Duodenal mucosa (tissue), 2 donors: Measurements from ENCODE around the gene FANCG.

Source experiments
- H3K27ac ChIP-seq: one replicate; pipeline ENCODE4 v1.7.0; 2013; ENCODE audit warnings: low read depth, low read length
- H3K27me3 ChIP-seq, 2 donors: one replicate each; pipeline ENCODE4 v1.7.0; 2013; ENCODE audit warnings: low read length in 2 of 2, control low read depth in 1 of 2; ENCODE audit not compliant: insufficient read depth in 2 of 2, control insufficient read depth in 1 of 2
- H3K36me3 ChIP-seq, 2 donors: one replicate each; pipeline ENCODE4 v1.7.0; 2013; ENCODE audit warnings: low read length in 2 of 2, control low read depth in 1 of 2; ENCODE audit not compliant: insufficient read depth in 2 of 2, control insufficient read depth in 1 of 2
- H3K4me1 ChIP-seq, 2 donors: one replicate each; pipeline ENCODE4 v1.7.0; 2013; ENCODE audit warnings: low read length in 2 of 2, control low read depth in 1 of 2; ENCODE audit not compliant: insufficient read depth in 2 of 2, control insufficient read depth in 1 of 2
- H3K4me3 ChIP-seq, 2 donors: one replicate each; pipeline ENCODE4 v1.7.0; 2013; ENCODE audit warnings: low read length in 2 of 2, low read depth in 1 of 2
- H3K9ac ChIP-seq, 2 donors: one replicate each; pipeline ENCODE4 v1.7.0; 2013; ENCODE audit warnings: low read length in 2 of 2, low read depth in 1 of 2
- H3K9me3 ChIP-seq, 2 donors: one replicate each; pipeline ENCODE4 v1.7.0; 2013; ENCODE audit warnings: low read length in 2 of 2, control low read depth in 1 of 2; ENCODE audit not compliant: control insufficient read depth in 1 of 2

Gene FANCG

DNA sequence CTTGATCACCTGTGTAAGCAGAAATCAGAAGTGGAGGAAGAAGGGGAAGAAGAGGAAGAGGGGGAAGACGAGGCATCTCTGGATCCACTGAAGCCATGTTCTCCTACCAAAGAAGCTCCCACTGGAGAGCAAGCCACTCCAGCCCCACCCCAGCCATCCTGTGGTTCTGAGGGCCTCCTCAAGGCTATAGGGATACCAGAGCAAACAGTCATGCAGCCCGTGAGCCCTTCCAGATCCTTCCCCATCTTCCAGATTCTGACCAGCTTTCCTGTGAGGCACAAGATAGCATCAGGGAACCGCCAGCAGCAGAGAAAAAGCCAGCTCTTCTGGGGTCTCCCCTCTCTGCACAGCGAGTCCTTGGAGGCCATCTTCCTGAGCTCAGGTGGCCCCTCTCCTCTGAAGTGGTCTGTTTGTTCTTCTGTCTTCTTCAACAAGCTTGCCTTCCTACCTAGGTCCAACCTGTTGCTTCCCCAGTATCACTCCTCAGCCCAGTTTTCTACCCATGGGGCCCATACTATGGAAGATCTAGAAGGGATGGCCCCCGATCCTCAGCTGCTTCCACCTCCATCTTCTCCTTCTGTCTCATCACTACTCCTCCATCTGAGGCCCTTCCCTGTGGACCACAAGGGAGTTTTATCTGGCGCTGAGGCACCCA lies 36.7 kb downstream of the FANCG start:
- Histone ChIP-seq H3K9me3 (no peaks in the 10 kb centered on the region), H3K36me3 (peaks cover 19 to 35% of the 10 kb centered on the region in 2 donors), H3K27ac (no peak overlapping the region), H3K27me3 (no peaks in the 10 kb centered on the region), H3K4me3 (no peak overlapping the region), H3K9ac (no peak overlapping the region), H3K4me1 (no peaks in the 10 kb centered on the region)

- no peaks in the 10 kb centered on the region for H3K9me3 ChIP-seq
- H3K27me3 ChIP-seq, result no peaks in the 10 kb centered on the region
- H3K4me1 ChIP-seq, result no peaks in the 10 kb centered on the region
- no peak overlapping the region for H3K27ac ChIP-seq
- H3K4me3 ChIP-seq, result no peak overlapping the region
- H3K36me3 ChIP-seq, result peaks cover 19 to 36% of the 10 kb centered on the region in 2 donors
- H3K9ac ChIP-seq, result no peak overlapping the region
Observed at GRCh38 chr9:35042081-35042604, 37.6 kb downstream of the FANCG start.

- peak overlapping the region; percentile 20 to 54 for H3K4me3 ChIP-seq
- no peaks in the 10 kb centered on the region for H3K9me3 ChIP-seq
- peaks cover 0 to 7% of the 10 kb centered on the region in 2 donors for H3K36me3 ChIP-seq
- H3K4me1 ChIP-seq, result no peaks in the 10 kb centered on the region
- no peak overlapping the region for H3K27ac ChIP-seq
- H3K9ac ChIP-seq, result peak overlapping the region in 1 of 2 donors; percentile 0
- no peaks in the 10 kb centered on the region for H3K27me3 ChIP-seq
Observed at GRCh38 chr9:35035851-35036701, 43.7 kb downstream of the FANCG start.

GRCh38 chr9:35033101-35033500 lies 46.6 kb downstream of the FANCG start:
- no peak overlapping the region for H3K4me3 ChIP-seq
- H3K36me3 ChIP-seq, result peaks cover 0 to 5% of the 10 kb centered on the region in 2 donors
- H3K27me3 ChIP-seq, result no peaks in the 10 kb centered on the region

DNA sequence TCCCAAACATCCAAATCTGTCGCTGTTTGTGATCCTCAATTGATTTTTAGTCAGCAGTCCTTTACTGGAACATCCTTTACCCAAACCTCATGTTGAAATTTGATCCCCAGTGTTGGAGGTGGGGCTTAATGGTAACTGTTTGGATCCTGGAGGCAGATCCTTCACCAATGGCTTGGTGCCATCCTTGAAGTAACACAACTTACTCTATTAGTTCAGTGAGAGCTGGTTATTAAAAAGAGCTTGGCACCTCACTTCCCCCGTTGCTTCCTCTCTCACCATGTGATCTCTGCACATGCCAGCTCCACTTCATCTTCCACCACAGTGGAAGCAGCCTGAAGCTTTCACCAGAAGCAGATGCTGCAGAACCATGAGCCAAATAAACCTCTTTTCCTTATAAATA lies 49.9 kb downstream of the FANCG start:
- H3K36me3 ChIP-seq, result peaks cover 0 to 3% of the 10 kb centered on the region in 2 donors
- H3K9ac ChIP-seq, result no peak overlapping the region
- H3K9me3 ChIP-seq, result no peaks in the 10 kb centered on the region
- no peaks in the 10 kb centered on the region for H3K4me1 ChIP-seq
- no peak overlapping the region for H3K4me3 ChIP-seq
- no peak overlapping the region for H3K27ac ChIP-seq
- H3K27me3 ChIP-seq, result no peaks in the 10 kb centered on the region

More at GRCh38 chr9:35033101-35033500, 46.6 kb downstream of the FANCG start:
- Histone ChIP-seq H3K27ac (no peak overlapping the region), H3K9ac (no peak overlapping the region), H3K4me1 (no peaks in the 10 kb centered on the region), H3K9me3 (no peaks in the 10 kb centered on the region)

GRCh38 chr9:35029241-35029640 lies 50.5 kb downstream of the FANCG start:
- H3K4me1 ChIP-seq, result no peaks in the 10 kb centered on the region
- peaks cover 0 to 3% of the 10 kb centered on the region in 2 donors for H3K36me3 ChIP-seq
- no peaks in the 10 kb centered on the region for H3K9me3 ChIP-seq
- no peaks in the 10 kb centered on the region for H3K27me3 ChIP-seq
- H3K4me3 ChIP-seq, result no peak overlapping the region
- H3K9ac ChIP-seq, result no peak overlapping the region
- H3K27ac ChIP-seq, result no peak overlapping the region

DNA sequence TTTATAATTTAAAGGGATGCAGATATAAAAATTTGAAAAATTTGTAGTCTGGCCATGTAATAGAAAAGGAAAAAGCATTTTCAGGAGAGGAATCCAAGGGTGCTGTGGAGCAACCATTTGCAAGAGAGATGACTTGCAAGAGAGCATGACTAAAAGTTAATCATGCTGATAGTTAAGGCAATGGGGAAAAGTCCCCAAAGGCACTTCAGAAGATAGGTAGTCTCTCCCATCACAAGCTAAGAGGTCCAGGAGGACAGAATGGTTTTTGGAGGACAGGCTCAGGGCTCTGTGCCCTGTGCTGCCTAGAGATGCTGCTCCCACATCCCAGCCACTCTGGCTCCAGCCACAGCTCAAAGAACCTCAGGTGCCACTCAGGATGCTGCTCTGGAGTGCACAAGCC lies 51.4 kb downstream of the FANCG start:
- Histone ChIP-seq H3K4me3 (no peak overlapping the region), H3K27me3 (no peaks in the 10 kb centered on the region), H3K36me3 (peaks cover 0 to 3% of the 10 kb centered on the region in 2 donors), H3K4me1 (no peaks in the 10 kb centered on the region), H3K9ac (no peak overlapping the region), H3K9me3 (no peaks in the 10 kb centered on the region), H3K27ac (no peak overlapping the region)

GRCh38 chr9:35027860-35028259 lies 51.9 kb downstream of the FANCG start:
- peaks cover 0 to 1% of the 10 kb centered on the region in 2 donors for H3K36me3 ChIP-seq

GRCh38 chr9:35027374-35027773 lies 52.4 kb downstream of the FANCG start:
- H3K36me3 ChIP-seq, result no peaks in the 10 kb centered on the region
- no peak overlapping the region for H3K27ac ChIP-seq
- H3K4me1 ChIP-seq, result no peaks in the 10 kb centered on the region
- no peak overlapping the region for H3K4me3 ChIP-seq
- H3K9ac ChIP-seq, result no peak overlapping the region
- H3K27me3 ChIP-seq, result no peaks in the 10 kb centered on the region
- no peaks in the 10 kb centered on the region for H3K9me3 ChIP-seq

More at GRCh38 chr9:35027860-35028259, 51.9 kb downstream of the FANCG start:
- H3K4me3 ChIP-seq, result no peak overlapping the region
- no peak overlapping the region for H3K27ac ChIP-seq
- no peak overlapping the region for H3K9ac ChIP-seq
- no peaks in the 10 kb centered on the region for H3K9me3 ChIP-seq
- H3K4me1 ChIP-seq, result no peaks in the 10 kb centered on the region
- H3K27me3 ChIP-seq, result no peaks in the 10 kb centered on the region

- Histone ChIP-seq H3K36me3 (no peaks in the 10 kb centered on the region), H3K9ac (no peak overlapping the region), H3K4me1 (no peaks in the 10 kb centered on the region), H3K4me3 (no peak overlapping the region), H3K27me3 (no peaks in the 10 kb centered on the region), H3K9me3 (no peaks in the 10 kb centered on the region), H3K27ac (no peak overlapping the region)
Observed at GRCh38 chr9:35026671-35027070, 53.1 kb downstream of the FANCG start.
